DMS114 treated with DMSO at 0.1 percent for 48 hours (cell line): ENCODE measurements around the gene MRPL30.
"Not testable (repeated sequence)": the region's sequence is repeated elsewhere in the genome, so short reads cannot be mapped to it uniquely, and the experiment has no call there.

ENCODE experiments used
- DNase-seq: peaks from one replicate; lab custom pipeline; 2025; ENCODE audit not compliant: unreplicated experiment; lab: John Stamatoyannopoulos, UW

MRPL30 gene

DNA sequence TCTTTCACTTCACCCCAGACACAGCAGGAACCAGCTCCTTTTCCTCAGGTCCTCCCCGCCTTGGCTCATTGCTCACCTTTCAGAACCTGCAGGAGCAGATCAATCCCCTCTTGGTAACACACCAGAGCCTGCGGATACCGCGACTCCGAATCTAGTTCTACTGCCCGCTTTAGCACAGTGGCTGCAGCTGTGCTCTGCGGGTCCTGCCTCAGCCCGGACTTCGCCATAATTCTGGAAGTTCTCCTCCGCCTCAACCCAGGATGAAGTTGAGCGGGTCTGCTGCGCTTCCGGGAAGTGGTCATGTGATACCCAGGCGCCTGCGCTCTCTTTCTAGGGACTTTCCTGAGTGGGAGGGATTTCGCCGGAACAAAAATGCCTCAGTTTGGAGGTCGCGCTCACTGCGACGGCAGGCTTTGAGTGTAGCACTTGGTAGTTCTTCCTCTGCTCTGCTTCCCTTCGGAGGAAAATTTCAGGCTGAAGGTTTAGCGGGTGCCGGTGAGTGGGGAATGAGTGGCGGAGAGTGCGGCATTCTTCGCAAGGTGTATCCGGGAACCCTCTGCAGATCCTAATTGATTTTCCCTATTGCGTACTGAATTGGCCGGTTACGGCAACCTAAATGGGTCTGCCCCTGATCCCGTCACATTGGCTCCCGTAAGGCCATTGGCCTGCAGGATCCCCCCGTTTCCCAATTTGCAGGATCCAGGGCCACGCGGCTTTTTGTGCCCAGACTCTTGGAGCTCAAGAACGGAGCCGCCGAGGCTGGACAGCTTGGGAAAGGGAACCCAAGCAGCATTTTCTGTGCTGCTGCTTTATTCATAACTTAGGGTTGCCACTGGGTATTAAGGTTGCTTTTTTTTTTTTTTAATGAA lies at the start of gene MRPL30, which contains the start of gene MITD1:
Gene MRPL30 (plus strand): TSS at position 430 of the 869 bp plus-strand sequence. CDS start 5,020 bp downstream, outside the sequence.
Gene MITD1 (minus strand): TSS at position 304 of the 869 bp plus-strand sequence. CDS start 77 bp downstream, at position 227.
- peak; percentile 96 for DNase-seq

DNA sequence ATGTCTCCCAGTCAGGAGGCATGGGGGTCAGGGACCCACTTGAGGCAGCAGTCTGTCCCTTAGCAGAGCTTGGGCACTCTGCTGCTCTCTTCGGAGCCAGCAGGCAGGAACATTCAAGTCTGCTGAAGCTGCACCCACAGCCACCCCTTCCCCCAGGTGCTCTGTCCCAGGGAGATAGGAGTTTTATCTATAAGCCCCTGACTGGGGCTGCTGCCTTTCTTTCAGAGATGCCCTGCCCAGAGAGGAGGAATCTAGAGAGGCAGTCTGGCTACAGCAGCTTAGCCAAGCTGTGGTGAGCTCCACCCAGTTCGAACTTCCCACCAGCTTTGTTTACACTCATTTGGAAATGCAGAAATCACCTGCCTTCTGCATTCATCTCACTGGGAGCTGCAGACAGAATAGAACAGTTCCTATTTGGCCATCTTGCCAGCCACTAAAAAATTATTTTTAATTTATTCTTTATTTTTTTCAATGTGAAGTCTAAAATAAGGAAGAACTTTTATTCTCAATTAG lies 45.9 kb upstream of the MRPL30 start:
- not testable (repeated sequence) for DNase-seq

DNA sequence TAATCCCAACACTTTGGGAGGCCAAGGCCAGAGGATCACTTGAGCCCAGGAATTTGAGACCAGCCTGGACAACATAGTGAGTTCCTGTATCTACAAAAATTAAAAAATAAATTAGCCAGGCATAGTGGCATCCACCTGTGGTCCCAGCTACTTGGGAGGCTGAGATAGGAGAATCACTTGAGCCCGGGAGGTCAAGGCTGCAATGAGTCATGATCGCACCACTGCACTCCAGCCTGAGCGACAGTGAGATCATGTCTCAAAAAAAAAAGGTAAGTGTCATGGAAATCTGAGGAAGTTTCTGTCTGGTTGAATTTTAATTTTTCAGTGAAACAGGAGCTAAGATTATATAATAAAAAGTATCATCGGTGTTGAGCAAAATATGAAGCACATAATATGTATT lies 42.0 kb upstream of the MRPL30 start:
- no peak for DNase-seq

DNA sequence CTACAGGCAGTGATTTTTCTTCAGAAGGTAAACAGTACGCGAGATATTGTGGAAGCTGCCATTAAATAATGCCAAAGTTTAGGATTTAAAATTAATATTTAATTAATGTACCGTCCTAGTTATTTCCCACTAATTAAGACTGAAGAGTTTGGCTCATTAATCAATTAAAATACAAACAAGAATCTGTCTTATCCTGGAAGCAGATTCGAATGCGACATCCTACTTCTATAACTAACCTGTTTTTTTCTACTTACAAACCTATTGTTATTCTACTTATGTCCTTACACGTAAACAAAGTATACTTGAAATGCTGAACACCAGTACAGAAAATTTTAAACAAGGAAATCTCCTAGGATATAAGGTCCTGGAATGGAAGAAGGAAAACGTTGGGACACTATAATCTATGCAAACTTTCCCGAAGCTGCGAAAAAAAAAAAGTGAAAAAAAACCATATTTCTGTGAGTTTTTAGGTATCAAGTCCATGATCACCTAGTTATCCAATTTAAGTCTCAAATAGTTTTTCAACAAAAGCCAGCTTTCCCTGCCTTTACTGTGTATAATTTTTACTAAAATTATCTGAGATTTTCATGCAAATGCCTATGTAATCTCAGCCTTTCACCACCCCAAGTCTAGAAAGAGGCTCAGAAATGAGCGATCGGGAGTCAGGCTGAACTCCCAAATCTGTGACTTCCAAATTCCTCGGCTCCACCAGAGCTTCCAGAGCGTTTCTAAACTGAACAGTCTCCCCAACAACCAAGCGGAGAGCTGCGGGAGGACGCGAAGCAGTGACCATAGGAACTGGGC lies 40.7 kb upstream of the MRPL30 start:
- DNase-seq, result peak; percentile 75

DNA sequence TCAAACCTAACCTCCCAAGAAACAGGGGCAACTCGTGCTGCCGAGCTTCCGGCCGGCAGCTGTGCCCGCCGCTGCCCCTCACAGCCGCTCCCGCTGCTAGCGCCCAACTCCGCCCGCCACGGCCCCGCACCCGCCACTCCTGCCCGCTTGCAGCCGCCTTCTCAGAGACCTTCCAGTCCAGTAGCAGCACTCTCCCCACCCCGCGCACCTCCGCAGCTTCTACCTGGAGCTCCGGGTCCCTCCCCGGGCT lies 40.2 kb upstream of the MRPL30 start:
- DNase-seq, result no peak

DNA sequence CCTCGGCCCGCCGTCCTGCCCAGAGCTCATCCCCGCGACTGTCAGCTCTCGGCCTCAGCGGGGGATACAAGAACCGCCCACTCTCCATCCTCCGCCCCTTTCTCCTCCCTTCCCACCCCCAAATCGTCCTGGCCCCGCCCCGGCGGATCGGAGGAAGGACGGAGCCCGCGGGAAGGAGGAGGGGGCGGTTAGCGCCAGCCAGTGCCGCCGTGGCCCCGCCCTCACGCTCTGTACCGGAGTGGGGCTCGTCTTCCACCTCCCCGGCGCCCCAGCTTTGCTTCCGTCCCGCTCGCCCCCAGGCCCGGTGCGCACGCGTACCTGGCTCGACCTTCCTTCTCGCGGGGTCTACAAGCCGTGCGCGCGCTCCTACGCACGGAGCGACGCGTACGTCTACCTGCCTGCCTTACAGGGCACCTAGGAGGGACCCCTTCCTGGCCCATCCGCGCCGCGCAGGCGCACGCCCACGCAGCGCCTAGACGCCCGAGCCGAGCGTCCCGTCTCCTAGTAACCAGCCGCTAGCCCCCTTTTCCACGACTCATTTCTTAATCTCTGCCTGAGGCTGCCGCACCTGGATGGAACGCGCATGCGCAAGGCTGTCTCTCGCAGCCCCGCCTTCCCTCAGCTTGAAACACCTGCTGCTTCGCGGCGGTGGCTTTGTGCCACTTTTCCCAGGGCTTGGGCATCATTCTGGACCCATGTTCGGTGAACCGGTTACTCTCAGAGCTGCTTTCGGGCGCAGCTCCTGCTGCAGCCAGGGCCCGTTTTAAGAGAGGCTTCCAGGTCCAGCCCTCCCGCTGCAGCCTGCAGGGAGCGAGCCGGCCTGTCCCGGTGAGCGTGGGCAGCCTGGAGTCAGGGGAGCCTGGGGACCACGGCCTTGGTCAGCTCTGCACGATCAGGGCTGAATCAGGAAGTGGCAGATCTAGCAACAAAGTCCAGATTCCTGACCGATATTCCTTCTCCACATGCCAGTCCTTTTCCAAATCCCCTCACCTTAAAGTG lies 39.6 kb upstream of the MRPL30 start, which contains the start of gene C2orf15:
Gene C2orf15 (plus strand): TSS at position 598 of the 999 bp plus-strand sequence. CDS start 8,852 bp downstream, outside the sequence.
- peak; percentile 91 for DNase-seq

DNA sequence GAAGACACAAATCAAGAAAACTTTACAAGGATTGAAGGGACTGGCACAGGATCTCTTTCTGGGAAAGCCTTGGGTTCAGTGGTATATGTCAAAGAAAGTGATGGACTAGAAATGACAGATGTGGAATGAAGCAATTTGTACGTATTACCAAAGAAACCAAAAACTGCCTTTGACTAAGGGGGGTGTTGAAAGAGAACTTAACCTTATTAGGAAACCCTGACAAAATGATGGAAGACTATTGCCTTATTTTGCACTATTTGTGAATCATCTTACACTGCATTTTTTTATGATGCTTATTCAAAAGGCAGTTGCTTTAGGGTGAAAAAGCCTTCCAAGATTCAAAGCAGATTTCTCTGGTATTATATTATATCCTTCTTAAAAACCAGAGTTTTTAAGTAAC lies 30.3 kb upstream of the MRPL30 start:
- no peak for DNase-seq

DNA sequence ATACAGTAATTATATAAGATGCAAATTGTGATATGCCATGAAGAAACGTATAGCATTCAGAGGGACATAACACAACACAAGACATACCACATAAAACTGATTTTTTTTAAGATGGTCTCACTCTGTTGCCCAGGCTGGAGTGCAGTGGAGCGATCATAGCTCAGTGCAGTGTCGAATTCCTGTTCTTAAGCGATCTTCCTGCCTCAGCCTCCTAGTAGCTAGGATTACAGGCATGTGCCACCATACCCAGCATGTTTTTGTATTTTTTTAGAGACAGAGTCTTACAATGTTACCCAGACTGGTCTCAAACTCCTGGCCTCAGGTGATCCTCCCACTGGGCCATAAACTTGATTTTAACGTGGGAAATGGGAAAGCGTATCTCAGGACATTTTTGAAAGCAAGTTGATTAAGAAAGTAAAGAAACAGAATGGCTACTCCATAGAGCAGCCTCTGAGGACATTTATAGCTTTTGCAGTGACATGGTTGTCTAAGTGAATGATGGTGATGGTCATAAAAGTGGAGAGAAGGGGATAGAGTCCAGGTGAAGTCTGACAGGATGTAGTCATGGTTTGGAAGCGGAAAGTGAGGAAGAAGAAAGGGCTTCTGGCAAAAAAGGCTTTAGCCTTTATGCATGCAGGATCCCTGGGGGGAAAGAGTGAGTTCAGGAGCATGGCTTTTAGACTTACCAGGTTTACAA lies 28.6 kb upstream of the MRPL30 start:
- DNase-seq, result no peak

DNA sequence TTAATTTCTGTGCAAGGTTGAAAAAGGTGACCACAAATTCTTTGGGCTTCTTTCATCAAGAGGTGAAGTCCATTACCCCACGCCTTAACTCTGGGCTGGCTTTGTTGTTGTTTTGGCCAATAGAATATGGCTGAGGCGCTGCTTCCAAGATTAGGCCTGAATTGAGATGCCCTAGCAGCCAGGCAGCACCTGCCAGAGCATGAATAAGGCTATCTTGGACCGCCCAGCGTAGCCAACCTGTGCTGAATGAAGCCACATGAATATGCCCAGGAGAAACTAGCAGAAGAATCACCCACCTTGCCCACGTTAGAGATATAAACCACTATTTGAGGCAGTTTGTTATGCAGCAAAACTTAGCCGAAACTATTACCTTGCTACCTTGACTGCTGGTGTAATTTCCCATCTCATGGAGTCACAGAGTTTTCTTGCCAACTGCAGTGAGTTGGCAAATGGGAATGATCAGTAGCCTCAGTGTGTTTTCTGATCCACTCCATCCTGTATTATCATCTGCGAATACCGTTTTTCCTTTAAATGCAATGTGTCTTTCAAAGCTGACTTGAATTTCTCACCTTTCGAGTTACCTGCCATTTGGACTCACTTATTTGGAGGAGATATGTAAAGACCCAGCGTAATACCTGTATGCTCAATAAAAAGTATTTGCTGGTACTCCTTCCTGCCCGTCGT lies 26.9 kb upstream of the MRPL30 start:
- no peak for DNase-seq

DNA sequence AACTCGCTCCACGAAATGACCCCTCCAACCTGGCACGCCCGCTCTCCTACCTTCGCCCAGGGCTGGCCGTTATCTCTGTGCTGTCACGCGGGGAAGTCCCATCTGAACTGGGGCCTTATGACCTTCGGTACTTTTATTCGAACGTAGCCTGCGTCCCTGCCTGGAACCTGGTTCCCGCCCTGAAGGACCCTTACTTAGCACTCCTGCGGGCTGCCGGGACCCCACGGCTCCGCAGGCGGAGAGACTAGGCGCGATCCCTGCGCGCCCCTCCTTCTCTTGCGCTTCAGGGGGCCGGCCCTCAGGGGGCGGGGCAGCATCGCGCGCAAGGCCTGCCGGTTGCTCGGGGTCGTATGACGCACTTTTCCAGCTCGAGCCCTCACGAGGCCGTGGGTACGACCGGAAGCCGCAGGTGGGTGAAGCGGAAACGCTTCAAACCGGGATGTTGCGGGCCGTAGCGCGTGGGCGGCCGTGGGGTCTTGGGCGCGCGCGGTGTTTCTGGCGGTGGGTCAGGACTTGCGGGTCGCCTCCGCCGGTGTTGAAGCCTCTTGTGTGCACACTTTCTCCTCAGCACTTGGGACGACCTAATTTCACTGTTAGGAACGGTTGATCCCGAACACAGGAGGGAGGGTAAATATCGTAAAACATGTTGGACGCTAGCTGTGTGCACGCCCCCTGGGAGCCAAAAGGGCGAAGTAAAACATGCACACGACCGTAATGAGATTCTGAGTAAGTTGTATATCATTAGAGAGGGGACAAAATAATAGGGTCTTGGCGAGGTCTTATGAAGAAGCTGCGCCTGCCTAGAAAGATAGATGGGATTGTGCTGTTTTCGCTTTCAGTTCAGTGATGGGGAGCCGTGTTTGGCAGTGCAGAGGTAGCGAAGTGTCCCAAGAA lies 26.1 kb upstream of the MRPL30 start, which contains the start of the genes LIPT1 and TSGA10:
Gene LIPT1 (plus strand): TSS at position 325 of the 894 bp plus-strand sequence. CDS start 6,991 bp downstream, outside the sequence.
Gene TSGA10 (minus strand): TSS at position 300 of the 894 bp plus-strand sequence. CDS start 45,503 bp downstream, outside the sequence.
- DNase-seq, result peak; percentile 85

DNA sequence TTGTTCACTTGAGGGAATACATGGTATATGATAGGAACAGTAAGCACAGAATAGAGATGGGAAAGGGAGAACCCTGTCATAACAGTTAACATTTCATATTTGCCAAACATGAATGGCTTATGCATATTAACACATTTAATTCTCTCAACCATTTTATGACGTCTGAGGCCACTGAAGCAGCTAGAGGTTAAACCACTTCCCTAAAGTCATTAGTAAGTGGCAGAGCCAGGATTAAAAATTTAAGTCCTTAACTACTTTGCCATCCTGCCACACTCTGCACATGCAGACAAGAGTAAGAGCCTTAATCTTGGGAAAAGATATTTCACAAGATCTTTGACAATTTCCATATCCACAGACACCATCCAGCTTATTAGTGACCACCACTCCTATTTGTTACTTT lies 24.1 kb upstream of the MRPL30 start:
- DNase-seq, result no peak

DNA sequence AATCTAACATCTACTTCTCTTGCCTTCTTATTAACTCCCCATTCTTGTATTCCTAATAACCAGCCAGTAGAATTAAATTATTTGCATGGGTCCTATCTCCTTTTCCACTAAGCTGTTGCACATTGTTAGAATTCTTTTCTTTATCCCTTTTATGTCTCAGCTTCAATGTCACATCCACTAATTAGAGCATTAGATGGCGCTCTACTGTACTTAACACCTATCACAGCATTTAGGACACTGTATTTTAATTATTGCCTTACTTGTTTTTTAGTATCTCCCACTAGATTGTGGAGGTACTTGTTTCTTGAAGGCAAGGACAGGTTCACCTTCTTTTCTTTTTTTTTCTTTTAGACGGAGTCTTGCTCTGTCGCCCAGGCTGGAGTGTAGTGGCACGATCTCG lies 22.4 kb upstream of the MRPL30 start:
- no peak for DNase-seq

DNA sequence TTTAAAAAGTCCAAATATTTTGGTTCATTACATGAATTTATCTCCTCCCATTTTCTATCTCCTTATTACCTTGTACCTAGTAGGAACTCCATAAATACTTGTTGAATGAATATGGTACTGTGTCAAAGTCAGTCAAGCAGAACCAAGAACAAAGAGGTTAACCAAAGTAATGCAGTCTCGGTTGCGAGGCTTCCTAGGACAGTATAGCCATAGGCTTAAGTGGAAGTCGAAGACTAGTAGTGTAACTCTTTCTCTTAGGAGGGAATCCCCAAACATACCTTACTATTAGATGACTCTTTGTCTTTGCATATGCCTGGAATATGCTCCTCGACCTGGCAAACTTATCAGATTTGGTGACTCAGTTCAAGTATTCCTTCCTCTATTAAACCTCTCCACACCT lies 21.4 kb upstream of the MRPL30 start:
- DNase-seq, result no peak

DNA sequence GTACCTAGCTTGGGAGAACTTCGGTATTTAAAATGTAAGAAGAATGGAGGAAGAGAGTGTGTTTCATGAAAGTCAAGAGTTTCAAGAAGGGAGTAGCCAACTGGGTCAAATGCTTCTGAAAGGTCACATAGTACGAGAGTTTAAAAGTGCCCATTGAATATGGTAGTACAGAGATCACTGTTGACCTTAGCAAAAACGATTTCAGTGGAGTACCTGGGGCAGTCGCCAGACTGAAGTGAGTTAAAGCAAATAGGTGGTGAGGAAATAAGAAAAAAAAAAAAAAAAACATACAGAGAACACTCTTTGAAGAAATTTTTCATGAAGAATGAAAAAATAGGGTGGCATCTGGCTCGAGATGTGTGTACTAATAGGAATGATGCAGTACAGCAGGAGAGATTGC lies 14.8 kb upstream of the MRPL30 start:
- DNase-seq, result no peak

DNA sequence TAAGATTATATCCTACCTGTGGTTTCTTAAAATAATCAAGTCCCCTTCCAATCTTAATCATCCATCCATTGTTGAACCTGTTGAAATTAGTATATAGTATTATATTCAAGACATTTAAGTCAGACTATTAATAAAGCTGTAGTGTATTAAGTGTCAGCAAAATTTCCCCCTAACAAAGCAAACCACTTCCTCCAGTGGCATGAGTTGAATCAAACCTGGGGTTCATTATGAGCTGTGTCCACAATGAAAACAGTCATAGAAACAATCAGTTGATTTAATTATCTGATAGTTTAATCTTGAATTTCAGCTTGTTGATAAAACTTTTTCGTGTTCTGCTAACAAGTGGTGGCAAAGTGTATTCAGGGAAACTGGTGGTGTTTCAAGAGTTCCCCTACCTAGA lies 11.4 kb upstream of the MRPL30 start:
- no peak for DNase-seq

DNA sequence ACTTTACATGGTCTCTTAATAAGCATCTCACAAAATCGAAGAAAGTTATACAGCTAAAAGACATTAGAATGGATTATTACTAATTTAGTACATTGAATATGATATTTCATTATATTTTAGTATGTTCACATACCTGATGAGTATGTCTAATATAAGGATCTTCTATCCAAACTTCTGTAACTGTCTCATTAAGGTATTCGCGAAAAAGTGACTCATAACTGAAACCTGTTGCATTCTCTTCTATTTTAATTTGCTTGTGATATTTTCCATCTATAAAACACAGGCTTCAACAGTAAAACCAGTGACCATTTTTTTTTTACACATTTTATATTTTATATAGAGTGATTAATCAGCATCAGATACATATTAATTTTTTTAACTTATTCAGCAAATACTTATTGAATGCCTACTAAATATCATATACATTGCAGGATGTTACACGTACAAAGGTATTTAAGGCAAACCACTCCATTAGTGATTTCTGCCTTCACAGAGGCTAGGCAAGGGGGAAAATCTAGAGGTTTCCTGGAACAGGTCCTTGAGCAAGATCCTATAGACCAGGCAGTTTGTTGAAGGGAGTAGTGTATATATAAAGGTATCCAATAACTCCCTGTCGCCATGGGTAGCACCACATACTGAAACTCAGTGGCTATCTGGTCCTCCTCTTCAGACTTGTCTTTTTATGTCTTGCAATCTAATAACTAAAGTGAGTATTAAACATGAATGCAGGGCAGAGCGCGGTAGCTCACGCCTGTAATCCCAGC lies 9.4 kb upstream of the MRPL30 start:
- DNase-seq, result no peak

DNA sequence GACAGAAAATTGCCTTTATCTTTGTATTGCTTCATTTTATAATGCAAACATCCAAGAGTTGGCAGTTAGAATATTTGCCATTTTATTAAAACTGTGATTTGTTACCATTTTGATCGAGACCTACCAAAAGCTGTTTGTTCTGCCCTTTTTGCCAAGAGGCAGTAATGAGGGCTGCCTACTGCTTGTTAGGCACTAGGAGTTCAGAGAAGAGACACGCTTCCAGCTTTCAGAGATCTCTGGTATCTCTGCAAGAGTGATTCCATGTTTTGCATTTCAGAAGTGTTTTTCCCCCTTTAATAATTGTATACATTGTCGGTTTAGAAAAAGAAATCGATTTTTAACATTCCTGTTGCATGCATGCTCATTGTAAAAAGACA lies 628 bp downstream of the MRPL30 start:
- no peak for DNase-seq
